Fibroblast of skin of back (primary cell): ENCODE measurements around the gene CHST15.

Experiments used
- DNase-seq: peaks from one replicate; pipeline ENCODE4 v3.0.0-alpha.2; 2013

The CHST15 gene

DNA sequence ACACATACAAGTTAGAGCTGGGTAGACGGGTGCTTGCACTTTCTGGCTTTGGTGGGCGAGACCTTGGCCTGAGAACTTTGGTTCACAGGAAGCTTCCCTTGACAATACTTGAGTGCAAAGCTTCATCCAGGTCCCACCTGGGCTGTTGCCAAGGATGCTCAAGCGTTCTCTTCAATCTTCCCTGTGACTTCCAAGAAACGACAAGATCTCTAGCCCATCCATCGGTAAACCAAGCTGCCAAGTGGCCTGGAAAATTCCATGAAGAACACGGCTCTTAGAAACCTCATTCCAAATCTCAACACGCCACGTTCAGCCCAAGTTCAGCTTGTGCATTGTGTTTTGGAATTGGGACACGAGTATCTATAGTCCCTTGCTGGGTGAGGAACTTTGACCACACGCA, 84.7 kb downstream of the CHST15 start:
- no peak for DNase-seq

DNA sequence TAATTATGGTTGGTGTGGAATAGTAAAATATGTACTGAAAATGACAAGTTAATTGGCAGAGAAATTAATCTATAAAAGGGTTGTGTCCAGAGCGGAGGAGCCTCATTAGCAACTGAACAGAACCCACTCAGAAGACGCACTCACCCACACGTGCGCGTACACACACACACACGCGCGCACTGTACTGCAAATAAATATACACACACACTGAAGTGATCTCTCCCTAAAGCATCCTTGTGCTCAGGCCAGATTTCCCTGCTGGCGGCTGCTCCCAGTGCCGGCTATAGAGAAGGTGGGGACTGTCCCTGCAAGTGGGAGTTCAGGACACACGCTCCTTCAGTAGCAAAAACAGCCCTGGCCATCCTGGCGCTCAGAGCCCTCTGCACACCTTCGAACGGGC, 85.2 kb downstream of the CHST15 start:
- no peak for DNase-seq

DNA sequence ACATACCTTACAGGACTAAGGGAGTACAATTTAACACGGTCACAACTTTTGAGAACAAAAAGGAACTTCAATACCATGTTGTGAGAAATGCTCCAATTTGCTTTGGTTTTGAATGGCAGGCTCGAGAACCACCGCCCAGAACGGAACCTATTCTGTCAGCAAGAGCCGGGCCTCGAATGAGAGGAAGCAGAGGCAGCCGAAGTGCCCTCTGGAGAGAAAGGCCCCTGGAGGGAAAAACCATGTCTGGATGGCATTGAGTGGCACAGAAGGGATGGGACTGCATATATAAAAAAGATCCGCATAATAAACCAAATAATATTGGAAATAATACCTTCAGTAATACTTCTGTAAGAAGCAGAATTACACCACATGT, 85.6 kb downstream of the CHST15 start:
- DNase-seq = no peak

DNA sequence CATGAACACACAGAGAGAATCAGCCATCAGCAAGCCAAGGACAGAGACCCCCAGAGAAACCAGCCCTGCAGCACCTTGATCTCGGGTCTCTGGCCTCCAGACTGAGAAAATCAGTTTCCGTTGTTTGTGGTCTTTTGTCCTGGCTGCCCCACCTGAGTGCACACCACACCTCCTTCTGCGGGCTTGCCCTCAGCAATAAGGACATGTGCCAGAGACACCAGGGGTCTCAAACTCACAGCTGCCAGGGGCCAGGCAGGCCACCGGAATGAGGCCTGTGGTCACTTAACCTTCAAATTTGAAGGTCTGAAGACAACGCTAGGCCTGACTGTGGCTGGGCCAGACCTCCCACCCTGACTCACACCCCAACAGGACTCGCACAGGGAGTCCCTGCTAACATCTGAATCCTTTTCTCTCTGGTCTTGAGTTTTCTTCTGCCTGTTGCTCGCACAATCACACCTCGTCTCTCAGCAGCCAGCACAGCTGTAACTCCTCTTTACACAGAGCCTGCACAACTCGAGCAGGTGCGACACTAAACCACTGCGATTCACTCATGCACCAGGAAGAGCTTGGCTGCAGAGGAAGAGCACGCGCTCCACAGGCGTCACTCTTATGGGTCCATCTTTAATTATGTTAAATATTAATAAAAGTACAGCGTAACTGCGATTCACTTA, 86.2 kb downstream of the CHST15 start:
- no peak for DNase-seq

DNA sequence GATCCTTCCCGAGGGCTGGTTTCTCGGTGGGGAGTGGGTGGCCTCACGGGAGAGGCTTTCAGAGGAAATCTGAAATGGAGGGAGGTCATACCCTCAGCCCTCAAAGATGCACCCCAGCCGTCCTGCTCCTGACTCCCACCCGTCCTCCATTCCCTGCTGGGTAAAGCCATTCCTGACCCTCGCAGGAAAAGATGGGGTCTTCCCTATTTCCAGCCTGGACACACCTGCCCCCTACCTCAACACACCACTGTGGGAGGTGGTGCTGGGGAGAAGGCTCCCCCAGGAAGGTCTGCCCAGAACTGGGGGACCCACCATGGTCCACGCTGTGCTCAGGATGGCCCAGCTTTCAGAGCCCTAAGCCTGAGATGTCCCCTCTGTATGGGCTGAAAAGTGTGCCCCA, 86.9 kb downstream of the CHST15 start:
- no peak for DNase-seq

DNA sequence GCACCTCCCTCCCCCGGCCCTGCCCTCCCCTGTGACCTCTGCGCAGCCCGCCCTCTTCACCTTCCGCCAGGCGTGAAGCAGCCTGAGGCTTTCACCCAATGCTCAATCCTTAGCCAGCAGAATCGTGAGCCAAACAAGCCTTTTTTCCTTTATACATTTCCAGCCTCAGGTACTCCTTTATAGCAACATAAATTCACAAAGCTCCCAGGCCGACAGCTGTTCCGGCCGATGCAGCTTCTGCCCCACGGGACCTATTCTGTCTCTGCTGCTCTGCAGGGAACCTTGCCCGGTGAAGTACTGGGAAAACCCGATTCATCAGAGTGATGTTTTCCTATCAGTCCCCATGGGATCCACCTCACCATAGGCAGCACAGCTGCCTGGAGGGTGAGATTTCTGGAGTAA, 87.4 kb downstream of the CHST15 start:
- peak; percentile 39 for DNase-seq

DNA sequence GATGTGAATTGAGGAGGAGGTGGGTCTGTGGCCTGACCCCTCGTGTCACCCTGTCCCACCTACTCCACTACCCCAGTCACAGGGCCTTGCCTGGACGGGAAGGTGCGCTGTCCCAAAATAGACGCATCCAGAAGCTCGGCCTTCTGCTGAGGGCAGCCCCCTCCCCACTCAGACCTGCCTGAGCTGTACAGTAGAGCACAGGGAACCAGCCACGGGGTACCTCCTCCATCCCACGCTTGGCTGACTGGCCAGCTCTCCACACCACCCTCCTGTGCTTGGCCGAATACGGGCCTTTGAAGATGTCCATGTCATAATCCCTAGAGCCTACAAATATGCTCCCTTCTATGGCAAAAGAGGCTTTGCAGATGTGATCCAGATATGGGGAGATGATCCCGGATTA, 88.3 kb downstream of the CHST15 start:
- no peak for DNase-seq

DNA sequence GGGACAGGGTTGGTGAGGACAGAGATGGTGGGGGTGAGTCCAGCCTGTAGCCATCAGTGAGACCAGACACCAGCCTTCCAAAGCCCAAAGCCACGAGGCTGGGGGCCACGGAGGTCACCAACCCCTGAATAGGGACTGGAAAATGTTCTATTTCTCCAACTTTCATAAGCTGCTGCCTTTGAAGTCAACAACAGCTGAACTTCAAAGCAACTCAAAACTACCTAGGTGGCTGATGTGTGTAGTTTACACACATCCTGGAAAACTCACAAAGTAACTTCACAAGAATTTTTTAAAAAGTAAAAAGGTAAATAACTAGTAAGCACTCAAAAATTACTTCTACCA, 88.8 kb downstream of the CHST15 start:
- DNase-seq = no peak

DNA sequence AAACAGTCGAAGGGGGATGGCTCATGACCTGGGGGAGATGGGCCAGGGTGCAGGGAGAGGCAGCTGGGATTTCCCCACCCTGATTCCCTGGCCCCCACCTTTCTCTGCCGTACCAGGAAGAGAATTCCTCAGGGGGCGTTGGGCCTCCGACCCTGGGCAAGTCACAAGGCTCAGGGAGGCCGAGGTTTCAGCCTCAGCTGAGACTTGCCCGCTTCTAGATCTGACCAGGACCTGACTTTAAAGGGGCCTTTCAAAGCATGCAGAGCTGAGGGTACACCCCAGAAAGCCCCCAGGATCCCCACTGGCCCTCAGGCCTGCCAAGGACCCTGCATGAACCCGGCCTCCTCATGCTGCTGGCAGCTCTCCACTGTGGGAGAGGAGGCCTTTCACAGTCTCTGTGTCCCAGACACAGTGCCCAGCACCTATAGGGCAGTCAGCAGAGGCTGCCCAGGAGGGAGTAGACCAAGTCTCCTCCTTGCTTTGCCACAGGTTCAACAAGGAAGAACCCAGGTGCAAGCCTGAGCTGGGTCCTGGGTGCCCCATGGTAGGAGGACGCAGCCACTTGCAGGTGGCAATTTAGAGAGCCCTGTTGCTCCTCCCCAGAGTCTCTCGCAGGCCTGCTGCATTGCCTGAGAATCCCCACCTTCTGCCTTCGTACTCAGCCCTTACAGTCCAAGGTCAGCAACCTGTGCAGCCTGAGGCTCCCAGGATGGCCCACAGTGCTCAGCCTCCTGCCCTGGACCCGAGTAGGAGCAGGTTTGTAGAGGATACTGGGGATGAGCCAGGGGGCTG, 89.3 kb downstream of the CHST15 start:
- DNase-seq = no peak

DNA sequence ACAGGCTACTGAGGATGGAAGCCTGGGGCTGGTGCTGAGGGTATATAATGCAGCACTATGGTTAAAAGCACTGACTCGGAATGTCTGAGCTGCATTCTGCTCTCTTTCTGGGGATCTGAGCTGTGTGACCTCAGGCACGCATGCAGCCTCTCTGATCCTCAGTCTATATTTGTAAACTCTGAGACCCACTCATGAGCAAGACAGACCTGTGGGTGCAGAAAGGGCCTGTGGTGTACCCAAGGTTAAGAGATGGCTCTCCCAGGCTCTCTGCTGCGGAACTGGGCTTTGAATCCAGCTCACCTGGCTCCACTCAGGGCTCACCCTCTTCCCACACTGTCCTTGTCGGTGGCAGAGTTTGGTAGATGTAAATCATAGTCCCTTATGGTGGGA, 89.9 kb downstream of the CHST15 start:
- DNase-seq = no peak

DNA sequence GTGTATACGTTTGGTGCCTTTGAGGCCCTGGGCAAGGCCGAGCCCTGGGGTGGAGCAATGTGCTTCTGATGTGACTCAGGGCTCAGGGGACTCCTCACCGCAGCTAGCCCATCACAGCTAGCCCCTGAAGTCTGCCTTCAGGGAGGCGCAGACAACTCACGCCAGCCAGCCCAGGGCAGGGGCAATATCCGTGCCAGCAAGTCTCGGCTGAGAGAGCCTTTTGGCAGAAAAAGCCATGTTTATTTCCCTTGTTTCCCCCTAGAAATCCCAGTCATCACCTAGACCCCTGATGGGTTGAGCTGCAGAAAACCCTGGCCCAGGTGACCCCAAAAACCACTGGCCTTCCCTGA, 90.4 kb downstream of the CHST15 start:
- no peak for DNase-seq

DNA sequence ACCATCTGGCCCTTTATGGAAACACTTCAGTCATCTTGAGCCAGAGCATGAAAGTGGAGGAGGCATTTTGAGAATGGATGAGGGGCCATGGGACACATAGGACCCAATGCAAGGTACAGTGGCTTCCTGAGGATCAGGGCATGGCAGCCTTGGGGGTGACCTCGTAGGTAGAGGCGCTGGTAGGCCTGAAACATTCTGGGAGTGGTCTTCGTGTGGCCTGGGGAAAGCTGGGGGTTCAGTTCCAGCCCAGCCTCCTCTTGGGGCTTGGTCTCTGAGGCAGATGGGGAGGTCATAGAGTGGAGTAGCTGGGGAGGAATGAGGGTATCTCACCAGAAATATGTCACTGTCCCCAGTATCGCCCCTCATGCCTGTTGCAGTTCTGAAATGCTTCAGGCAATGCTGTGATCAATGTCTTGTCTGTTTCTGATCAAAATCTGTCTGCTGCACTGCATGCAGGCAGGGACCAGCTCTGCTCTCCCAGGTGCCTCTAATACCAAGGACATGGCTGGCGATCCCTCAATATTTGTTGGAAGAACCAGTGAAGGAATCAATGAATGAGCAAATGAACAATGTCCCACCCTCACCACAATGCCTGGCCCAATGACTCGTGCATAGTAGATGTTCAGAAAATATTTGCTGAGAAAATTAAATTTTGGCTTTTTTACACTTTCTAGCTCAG, 90.9 kb downstream of the CHST15 start:
- no peak for DNase-seq

DNA sequence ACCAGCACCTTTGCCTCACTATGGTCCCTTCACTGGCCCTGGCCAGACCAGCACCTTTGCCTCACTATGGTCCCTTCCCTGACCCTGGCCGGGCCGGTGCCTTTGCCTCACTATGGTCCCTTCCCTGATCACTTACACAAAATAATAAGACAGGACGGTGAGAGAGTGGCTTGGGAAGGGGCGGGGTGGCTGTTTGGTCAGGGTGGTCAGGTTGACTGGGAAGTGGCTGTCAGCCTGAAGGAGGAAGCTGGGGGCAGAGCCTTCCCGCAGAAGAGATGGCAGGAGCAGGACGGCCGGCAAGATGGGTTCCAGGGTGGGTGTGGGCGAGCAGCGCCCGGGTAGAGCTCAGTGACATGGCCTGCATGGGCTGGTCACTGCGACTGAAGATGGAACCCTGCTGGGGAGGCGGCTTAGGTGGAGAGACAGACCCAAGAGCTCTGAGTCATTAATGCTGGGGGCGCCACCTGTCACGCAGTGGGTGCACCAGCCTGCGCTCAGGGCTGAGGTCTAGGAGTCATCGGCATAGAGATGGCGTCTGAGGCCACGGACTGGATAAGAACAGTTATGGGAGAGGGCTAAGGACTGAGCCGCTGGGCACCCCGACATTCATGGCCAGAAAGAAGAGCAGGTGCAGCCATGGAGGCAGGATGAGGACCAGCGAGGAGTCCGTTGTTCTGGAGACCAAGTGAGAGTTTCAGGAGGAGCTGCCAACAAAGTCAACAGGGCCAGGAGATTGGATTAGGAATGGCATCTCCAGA, 91.8 kb downstream of the CHST15 start:
- no peak for DNase-seq

DNA sequence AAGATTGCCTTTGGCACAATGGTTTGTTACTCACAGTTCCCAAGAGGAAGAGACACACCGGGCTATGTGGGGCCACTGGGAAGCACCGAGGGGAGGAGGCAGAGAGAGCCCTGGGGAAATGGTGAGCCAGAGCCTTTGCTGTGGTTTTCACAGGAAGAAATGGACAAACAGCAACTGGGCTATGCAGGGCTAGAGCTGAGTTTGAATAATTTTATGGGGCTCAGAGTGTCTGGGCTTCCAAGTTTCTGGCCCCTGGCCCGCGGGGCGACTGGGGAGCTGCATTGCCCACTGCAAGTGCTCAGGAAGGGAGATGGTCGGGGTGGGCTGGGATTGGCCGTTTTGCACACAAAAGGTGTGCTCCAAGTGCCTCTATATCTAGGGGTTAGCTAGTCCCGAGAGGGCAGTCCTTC, 92.6 kb downstream of the CHST15 start:
- DNase-seq = peak; percentile 68

DNA sequence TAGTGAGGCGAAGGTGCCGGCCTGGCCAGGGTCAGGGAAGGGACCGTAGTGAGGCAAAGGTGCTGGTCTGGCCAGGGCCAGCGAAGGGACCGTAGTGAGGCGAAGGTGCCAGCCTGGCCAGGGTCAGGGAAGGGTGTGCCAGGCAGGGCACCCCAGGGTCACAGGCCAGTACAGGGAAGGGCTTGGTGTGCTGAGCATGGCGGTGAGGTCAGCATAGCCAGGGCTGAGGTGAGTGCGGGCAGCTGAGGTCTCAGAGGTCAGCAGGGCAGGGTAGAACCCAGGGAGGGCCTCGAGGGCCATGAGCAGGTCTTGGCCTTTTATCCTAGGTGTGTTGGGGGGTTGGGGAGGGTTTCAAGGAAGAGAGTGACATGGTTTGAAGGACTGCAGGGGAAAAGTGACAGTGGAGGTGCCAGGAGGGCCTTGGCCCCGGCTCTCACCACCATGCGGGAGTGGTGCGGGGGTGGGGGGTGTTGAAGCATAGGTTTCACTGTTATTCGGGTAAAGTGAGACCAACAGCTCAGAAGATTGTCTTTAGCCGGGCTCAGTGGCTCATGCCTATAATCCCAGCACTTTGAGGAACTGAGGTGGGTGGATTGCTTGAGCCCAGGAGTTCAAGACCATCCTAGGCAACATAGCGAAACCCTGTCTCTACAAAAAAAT, 93.3 kb downstream of the CHST15 start:
- DNase-seq = no peak

DNA sequence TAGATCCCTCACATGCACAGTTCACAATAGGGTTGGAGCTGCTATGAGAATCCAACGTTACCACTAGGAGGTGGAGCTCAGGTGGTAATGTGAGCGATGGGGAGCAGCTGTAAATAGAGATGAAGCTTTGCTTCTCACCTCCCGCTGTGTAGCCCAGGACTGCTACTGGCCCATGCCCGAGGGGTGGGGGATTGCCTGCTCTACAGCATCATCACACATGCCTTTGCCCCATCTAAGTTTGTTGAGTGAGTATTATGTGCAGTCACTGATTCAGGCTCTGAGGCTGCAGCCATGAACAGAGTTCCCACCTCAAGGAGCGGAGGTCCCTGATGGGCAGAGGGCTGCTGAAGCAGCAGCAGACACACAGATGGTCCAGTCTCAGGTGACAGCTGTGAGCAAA, 94.1 kb downstream of the CHST15 start:
- no peak for DNase-seq

DNA sequence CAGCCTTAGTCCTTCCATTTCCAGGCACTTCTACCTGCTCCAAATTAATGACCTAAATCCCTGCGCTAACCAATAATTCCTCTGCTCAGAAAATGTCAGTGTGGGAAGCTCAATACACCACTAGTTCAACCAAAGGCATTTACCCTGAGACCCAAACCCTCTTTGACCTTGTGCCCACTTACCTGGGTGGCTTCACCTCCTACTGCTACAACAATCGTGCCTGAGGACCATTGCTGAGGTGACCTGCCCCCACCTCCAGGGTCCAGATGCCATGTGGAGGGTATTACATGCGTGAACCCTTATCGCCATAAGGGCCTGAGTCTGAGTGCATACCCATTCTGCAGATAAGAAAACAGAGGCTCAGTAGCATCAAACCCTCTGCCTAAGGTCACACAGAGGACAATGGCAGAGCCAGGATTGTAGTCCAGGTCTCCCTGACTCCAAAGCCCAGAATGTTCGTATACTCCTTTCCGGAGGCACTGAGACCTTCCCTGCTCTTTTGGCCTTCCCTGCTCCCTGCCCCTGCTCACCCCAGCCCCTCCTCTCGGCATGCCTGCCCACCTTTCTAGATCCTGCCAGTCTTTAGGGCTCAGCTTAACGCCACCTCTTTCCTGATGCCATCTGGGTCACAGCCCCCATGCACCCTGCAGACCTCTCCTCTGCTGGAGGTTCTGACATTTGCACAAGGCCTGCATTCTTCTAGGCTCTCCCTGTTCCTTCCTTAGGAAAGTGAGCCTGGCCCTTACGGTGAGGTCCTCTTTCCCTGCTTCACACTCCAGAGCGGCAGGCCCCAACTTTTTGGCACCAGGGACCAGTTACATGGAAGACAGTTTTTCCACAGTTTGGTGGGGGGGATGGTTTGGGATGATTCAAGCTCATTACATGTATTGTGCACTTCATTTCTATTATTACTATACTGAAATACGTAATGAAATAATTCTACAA, 94.9 kb downstream of the CHST15 start:
- no peak for DNase-seq

DNA sequence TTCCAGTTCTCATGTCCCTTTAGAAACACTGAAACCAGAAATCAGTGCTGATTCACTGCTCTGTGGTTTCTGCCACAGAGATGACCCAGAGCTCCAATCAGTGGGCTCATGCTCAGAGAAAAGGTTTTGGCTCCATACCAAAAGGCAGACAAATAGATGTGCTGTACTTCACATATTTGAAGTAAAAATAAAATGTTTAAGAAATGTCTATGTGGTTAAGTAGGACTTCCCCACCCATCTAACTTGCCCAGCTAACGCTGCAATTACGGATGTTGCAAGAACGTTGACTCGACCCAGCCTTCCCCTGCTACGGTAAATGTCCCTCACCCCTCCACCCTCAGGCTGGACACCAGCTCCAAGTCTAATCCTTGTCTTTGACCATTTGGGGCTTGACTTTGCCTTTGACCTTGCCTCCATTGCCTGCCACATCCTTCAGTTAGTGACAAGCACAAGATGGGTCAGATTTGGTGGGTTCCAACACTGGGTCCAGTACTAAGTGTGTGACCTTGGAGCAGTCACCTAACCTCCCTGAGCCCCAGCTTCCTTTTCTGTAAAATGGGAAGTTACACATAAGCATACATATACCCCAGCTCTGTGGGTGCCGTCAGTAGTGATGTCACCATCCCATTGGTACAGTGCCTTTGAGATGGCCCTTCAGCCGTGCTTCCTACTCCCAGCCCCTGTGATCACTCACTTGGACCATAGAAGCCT, 95.8 kb downstream of the CHST15 start:
- peak; percentile 98 for DNase-seq

DNA sequence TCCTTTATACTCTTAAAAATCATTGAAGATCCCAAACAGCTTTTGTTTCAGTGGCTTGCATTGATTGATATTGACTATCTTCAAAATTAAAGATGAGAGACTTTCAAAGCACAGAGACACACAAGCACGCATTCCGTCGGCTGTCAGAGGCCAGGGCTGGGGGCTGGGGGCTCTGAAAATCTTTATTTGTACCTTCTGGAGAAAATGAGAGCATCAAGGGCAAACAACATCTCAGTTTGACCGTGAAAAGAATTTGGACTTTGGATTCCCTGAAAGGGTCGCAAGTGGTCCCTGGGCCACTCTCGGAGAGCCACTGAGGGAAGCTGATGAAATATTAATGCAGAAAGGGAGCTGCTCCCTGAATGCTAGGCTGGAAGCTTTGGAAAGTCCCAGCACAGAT, 96.4 kb downstream of the CHST15 start:
- no peak for DNase-seq

DNA sequence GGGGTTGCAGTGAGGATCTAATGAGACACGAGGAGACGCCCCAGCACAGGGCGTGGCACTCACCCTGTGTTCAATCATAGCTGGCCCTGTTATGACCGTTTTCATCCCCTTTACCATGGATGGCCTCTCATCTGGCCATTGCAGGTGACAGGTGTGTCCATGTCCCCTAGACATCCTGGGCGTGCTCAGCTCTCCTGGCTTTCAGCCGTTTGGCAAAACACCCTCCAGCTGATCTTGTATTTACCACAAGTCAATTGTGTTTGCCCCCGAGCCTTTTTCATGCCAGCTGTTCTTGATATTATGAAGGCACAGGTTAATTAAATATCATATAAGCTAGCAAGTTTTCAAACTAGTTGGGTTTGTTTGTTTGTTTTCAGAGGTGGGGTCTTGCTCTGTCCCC, 97.1 kb downstream of the CHST15 start:
- no peak for DNase-seq
